GM11168 (cell line): ENCODE data around the gene CAVIN1.
"Not testable (repeated sequence)": the region's sequence is repeated elsewhere in the genome, so short reads cannot be mapped to it uniquely, and the experiment has no call there.

Experiments
- in situ Hi-C: fragments of 300-500 bp; cut with MboI; formaldehyde crosslinking; loops from one replicate; pipeline ENCODE4 v1.12.0; 2022; ENCODE audit warnings: low sequenced_read_pairs; ENCODE audit not compliant: unreplicated experiment

Gene CAVIN1, protein sequence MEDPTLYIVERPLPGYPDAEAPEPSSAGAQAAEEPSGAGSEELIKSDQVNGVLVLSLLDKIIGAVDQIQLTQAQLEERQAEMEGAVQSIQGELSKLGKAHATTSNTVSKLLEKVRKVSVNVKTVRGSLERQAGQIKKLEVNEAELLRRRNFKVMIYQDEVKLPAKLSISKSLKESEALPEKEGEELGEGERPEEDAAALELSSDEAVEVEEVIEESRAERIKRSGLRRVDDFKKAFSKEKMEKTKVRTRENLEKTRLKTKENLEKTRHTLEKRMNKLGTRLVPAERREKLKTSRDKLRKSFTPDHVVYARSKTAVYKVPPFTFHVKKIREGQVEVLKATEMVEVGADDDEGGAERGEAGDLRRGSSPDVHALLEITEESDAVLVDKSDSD

DNA sequence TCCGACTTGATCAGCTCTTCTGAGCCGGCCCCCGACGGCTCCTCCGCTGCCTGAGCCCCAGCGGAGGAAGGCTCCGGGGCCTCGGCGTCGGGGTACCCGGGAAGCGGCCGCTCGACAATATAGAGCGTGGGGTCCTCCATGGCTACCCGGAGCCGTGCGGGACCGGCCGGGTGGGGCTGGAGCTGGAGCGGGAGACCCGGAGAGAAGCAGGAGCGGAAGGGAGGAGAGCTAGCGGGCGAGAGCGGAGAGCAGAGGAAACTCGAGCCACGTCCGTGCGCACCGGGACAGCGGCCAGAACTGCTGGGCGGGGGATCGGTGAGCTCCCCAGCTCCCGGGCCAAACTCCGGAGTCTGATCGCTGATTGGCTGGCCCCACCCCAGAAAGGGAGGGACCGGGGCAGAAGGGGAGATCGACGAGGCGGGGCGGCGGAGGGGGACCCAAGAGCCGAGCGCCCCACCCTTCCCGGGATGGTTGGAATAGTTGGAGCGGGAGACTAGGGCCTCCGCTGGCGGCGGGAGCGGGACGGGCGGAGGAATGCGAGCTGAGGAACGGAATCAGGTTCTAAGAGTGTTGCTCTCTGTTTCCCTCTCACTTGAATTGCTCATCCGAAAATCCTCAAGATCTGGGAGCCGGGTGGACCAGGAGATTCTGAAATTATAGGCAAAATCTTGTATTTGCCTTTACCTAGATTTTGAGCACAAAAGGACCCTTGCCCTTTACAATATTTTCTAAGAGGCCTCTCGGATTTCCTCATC is at the start of gene CAVIN1:
CAVIN1 (minus strand) TSS at position 299 of the 755 bp plus-strand sequence; CDS start at position 140, 159 bp downstream.
- in situ Hi-C loops, result no loop called here

DNA sequence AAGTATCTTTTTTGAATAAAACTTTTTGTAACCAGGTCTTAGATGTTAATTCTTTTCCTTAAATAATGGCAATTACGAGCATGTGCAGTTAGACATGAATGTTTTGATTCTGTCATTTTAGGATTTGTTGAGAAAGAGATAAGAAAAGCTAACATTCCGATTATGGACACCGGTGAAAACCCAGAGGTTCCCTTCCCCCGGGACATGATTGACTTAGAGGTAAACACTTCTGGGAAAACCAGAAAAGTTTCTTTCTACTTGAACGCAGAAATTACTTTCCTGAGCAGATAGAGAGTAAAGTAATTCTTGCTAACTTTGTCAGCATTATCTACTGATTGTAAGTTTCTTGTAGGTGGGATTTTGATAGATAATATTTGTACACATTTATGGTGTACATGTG is 44.8 kb upstream of the CAVIN1 start:
- in situ Hi-C loops, result no loop called here

DNA sequence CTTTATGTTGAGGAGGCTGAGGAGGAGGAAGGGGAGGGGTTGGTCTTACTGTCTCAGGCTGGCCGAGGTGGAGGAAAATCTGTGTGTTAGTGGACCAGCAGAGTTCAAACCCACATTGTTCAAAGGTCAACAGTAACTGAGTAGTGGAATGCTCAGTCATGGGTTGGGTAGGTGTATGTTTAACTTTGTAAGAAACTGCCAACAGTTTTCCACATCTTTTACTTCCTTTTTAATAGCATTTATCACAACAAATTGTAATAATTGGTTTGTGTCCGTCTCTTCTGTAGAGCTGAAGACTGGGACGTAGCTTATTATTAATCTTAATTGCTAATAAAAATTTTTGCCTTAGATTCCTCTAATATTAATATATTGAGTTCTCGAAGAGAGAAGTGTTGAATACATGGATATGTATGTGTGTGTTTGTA is 40.9 kb upstream of the CAVIN1 start:
- in situ Hi-C loops, result no loop called here

DNA sequence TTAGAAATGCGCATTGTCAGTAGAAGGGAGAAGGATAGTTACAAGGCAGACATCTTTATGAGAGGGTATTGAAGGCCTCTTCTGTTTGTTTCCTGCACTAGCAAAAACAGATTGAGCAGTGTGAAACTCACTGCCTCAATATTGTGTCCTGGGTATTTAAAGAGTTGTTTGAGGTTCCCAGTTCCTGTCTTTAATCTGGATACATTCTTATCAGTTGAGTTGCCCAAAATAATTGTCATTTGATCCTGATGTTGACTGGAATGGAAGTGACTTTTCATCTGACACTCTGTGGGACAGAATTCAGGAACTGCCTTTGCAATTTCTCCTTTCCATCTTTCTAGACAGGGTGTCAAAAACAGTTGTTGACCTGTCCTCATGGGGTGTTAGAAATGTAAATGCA is 37.3 kb upstream of the CAVIN1 start:
- in situ Hi-C loops, result no loop called here

DNA sequence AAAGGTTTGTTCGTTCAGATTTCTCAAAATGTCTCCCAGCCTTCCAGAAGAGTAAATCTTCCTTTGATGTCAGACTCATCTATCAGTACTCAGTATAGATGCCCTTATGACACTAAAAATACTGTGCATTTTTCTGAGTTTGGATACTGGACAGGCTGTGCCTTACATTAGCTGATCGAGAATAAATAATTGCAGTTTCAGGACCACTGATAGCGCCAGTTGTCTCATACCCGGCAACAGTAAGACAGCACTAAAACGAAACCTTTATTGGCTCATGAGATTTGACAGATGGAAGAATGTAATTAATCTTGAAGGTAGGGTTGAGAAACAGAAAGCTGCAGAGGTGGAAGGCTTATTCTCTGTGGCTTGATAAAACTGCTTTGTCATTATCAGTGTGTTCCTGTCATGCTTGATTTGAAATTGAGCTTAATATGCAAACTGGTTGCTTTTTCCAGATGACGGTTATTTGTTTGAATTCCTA is 36.8 kb upstream of the CAVIN1 start:
- in situ Hi-C loops, result no loop called here

DNA sequence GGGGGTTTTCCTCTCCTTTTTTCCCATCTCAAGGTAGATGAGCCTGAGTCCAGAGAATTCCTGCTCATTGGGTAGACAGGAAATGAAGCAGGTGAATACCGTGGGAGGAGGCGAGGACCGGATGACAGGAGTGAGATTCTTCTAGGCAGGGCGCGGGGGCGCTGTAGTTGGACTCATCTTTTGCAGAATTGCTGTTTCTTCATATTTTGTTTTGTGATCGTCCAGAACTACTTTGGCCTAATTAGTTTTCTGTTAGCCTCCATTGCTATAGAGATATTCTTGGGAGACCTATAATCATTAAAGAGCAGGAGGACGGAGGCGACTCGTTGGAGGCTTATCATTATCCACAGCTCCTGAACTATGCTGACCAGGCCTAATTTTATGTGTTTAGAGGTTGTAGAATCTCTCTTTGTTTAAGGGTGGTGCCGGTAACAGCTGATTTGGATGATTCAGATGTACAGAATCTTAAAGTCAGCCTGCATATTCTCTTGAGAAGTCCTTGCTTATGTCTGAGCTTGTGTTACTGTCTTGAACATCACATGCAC is 36.3 kb upstream of the CAVIN1 start:
- in situ Hi-C loops, result no loop called here

DNA sequence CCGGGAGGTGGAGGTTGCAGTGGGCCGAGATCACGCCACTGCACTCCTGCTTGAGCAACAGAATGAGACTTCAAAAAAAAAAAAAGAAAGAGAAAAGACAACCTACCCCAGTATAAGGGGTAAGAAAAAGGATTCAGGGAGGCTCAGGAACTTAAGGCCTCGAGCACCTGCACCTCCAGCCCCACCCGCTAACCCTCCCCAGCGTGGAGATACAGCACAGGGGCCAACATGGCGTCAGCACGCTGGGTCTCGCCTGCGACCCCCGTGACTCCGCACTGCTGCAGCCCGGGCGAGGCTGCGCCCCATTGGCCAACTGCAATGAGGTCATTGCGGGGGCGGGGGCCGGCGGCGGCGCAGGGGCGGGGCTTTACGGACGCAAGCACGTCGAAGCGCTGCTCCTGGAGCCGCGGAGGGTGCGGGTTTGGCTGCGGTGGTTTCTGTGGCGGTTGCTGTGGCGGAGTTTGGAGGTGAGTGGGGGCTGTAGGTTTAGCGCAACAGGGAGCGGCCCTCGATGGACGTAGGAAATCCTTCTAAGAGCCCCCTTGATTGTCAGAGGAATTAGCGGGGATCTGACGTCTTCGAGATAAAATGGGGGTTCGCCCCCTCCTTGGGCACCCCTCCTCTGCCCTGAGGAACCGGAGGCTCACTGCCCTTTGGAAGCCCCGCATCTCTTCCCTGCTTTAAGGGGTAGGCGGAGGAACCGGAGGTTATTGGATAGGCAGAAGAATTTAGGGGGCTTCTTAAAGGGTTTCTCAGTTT is 35.6 kb upstream of the CAVIN1 start, which contains the start of gene ATP6V0A1:
ATP6V0A1 (plus strand) TSS at position 382 of the 759 bp plus-strand sequence. CDS start 2,017 bp downstream, outside the sequence.
- in situ Hi-C loops, result no loop called here

DNA sequence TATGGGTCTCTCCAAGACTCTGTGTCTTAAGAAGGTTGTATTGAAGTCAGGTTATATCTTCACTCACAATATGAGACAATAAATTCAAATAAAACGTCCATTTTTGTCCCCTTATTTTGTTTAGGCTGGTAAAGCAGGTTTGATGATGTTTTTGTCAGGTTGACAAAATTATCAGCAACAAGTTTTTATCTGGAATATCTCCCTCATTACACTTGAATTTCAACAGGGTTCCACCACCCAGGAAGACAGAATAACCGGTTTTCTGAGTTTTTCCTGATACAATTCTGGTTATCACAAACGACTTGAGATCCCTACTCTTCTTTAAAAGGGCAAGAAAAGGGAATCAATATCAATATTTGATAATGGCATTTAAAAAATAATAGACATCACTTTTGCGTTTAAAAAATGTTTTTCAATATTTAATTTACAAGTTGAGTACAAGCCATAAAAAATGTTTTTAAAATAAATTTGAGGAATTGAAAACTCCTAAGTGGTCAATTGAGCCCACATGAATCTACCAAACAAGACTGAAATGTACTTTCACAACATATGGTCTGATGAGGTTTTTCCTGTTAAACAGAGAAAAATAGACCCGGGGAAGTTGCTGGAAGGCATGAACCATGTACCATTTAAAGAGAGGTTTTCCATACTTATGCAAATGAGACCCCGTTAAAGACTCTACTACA is 34.2 kb upstream of the CAVIN1 start:
- in situ Hi-C loops, result no loop called here

DNA sequence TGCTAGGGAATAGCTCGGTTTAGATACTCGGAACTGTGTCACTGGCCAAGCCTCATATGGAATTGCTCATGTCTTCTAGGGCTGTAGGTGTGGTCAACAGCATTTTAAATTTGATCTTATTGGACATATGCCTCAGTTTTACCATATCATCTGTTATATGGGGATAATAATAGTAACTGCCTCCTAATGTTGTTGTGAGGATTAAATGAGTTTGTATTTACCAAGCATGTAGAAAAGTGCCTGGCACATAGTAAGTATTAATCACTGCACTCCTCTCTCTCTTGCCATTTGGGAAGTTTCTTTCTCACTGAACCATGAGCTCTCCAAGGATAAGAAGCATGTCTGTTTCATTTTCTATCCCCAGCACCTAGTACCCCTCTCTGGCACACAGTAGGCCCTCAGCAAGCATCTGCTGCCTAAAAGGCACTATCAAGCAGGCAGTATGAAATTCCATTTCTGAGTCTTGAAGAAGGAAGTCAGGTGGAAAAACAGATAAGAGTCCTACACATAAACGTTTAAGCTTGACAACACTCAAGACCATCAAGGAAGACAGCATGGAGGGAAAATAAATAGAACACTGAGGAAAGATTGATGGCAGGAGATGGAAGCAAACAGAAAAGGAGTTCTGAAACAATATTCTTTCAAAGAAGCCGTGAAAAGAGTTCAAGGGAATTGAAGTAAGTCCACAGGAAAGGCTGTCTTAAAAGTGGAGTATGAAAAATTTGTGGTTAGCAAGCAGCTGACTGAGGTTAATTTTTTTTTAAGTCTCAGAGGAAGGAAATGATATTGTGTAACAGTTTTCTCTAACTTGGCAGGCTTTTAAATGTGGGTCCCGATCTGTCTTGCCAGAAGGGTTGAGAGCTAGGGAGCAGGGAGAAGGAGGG is 33.4 kb upstream of the CAVIN1 start:
- in situ Hi-C loops, result no loop called here

DNA sequence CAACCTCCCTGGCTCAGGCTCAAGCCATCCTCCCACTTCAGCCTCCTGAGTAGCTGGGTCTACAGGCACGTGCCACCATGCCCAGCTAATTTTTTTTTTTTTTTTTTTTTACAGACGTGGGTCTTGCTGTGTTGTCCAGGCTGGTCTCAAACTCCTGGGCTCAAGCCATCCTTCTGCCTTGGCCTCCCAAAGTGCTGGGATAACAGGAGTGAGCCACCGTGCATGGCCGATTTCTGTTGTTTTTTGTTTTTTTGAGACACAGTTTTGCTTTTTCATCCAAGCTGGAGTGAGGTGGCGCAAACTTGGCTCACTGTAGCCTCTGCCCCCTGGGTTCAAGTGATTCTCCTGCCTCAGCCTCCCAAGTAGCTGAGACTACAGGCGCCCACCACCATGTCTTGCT is 31.9 kb upstream of the CAVIN1 start:
- in situ Hi-C loops, result not testable (repeated sequence)

DNA sequence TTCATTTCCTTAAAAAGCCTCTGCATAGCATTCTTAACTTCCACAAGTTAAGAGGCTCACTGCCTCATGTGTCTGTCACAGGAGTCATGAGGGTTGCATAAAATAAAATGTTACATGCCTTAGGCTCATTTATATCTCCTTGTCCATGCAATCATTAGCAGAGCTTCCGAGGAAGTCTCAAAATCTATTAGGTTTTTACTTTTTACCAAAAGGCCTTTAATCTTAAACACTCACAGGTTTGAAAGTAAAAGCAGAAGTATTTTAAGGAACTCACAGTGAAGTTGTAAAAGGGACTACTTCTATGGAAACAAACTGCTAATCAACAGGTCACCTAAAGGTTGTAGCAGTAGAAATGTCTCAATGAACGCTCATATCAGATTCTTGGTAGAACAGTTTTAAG is 30.4 kb upstream of the CAVIN1 start:
- in situ Hi-C loops, result no loop called here

DNA sequence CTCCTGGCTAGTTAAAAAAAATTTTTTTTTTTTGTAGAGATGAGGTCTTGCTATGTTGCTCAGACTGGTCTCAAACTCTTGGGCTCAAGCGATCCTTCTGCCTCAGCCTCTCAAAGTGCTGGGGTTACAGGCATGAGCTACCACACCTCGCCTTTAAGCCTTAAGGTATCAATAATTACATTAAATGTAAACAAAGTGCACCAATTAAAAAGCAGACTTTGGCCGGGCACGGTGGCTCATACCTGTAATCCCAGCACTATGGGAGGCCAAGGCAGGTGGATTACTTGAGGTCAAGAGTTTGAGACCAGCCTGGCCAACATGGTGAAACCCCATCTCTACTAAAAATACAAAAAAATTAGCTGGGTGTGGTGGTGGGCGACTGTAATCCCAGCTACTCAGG is 28.2 kb upstream of the CAVIN1 start:
- in situ Hi-C loops, result not testable (repeated sequence)

DNA sequence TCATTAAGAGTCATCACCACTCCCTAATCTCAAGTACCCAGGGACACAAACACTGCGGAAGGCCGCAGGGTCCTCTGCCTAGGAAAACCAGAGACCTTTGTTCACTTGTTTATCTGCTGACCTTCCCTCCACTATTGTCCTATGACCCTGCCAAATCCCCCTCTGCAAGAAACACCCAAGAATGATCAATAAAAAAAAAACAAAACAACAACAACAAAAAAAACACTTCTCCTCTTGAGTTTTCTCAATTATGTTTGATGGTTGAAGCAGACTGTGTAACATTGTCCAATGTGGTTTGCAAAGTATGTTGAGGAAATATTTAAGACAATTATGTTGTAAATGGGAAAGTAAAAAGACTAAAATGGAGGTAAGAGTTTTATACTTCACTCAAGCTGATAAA is 26.8 kb upstream of the CAVIN1 start:
- in situ Hi-C loops, result not testable (repeated sequence)

DNA sequence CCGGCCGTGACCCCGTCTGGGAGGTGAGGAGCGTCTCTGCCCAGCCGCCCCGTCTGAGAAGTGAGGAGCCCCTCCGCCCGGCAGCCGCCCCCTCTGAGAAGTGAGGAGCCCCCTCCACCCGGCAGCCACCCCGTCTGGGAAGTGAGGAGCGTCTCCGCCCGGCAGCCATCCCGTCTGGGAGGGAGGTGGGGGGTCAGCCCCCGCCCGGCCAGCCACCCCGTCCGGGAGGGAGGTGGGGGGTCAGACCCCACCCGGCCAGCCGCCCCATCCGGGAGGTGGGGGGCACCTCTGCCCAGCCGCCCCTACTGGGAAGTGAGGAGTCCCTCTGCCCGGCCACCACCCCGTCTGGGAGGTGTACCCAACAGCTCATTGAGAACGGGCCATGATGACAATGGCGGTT is 26.1 kb upstream of the CAVIN1 start:
- in situ Hi-C loops, result not testable (repeated sequence)

DNA sequence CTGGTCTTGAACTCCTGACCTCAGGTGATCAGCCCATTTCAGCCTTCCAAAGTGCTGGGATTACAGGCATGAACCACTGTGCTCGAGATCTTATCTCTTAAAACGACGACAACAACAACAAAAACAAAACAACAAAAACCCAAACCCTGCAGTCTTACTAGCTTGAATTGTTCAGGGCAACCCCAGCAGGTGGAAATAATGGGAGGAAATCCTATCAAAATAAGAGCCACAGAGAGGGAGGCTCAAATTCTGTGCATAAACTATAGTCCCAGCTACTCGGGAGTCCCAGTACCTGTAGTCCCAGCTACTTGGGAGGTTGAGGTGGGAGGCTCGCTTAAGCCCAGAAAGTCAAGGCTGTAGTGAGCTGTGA is 19.1 kb upstream of the CAVIN1 start:
- in situ Hi-C loops, result no loop called here

DNA sequence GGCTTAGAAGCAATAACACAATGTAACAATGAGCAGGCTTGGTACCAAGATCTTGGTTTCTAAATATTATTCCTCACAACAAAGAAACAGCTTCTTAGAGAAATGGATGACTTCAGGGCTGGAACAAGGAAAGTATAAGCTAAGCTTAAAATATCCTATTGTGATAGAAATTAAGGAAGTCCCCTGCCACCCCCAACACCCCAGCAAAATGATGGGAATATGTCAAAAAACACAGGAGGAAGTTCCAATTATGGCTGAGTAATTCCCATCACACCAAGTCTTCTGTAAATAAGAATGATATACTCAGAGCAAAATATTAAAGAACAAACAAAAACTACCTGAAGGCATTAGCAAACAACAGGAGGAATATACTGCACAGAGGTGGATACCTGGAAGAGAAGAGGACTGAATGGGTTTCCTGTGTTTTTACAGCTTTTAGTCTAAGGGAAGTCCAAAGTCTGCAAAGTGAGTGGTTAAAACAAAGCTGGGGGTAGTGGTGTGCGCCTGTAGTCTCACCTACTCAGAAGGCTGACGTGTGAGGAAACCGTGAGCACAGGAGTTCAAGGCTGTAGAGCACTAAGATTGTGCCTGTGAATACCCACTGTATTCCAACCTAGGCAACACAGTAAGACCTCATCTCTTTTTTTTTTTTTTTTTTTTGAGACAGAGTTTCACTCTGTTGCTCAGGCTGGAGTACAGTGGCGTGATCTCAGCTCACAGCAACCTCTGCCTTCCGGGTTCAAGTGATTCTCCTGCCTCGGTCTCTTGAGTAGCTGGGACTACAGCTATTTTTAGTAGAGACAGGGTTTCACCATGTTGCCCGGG is 18.5 kb upstream of the CAVIN1 start:
- in situ Hi-C loops, result no loop called here

DNA sequence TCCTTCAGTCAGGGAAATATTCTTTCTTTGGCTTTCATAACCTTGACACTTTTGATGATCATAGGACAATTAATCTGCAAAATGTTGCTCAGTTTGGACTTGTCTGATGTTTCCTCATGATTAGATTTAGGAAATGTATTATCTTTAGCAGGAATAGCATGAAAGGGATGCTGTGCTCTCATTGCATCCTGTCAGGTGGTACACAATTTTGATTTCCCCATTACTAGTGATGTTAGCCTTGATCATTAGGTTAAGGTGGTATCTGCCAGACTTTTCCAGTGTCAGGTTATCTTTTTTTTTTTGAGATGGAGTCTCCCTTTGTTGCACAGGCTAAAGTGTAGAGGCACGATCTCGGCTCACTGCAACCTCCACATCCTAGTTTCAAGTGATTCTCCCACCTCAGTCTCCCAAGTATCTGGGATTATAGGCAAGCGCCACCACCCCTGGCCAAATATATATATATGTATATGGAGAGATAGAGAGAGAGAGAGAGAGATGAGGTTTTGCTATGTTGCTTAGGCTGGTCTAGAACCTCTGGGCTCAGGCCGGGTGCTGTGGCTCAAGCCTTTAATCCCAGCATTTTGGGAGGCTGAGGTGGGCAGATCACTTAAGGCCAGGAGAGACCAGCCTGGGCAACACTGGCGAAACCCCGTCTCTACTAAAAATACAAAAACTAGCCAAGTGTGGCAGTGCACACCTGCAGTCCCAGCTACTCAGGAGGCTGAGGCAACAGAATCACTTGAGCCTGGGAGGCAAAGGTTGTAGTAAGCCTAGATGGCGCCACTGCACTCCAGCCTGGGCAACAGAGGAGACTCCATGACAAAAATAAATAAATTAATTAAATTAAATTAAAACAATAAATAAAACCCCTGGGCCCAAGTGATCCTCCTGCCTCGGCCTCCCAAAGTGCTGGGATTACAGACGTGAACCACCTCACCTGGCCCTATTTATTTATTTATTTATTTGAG is 15.8 kb upstream of the CAVIN1 start:
- in situ Hi-C loops, result no loop called here
